GM10266 (cell line): ENCODE data around the gene PTPRR.

Source experiments
- DNase-seq: peaks from one replicate; pipeline ENCODE4 v3.0.0; 2012; ENCODE audit errors: extremely low spot score
- TF ChIP-seq, protein P1 (sequence below): IDR thresholded peaks from 2 replicates; pipeline ENCODE4 v1.5.1; 2012; ENCODE audit warnings: mild to moderate bottlenecking, low read depth; ENCODE audit not compliant: control insufficient read depth, insufficient read depth; ENCODE audit errors: missing control alignments

The PTPRR gene

GRCh38 chr12:70648831-70649230 is 271.7 kb downstream of the PTPRR start:
- TF ChIP-seq, protein P1, sequence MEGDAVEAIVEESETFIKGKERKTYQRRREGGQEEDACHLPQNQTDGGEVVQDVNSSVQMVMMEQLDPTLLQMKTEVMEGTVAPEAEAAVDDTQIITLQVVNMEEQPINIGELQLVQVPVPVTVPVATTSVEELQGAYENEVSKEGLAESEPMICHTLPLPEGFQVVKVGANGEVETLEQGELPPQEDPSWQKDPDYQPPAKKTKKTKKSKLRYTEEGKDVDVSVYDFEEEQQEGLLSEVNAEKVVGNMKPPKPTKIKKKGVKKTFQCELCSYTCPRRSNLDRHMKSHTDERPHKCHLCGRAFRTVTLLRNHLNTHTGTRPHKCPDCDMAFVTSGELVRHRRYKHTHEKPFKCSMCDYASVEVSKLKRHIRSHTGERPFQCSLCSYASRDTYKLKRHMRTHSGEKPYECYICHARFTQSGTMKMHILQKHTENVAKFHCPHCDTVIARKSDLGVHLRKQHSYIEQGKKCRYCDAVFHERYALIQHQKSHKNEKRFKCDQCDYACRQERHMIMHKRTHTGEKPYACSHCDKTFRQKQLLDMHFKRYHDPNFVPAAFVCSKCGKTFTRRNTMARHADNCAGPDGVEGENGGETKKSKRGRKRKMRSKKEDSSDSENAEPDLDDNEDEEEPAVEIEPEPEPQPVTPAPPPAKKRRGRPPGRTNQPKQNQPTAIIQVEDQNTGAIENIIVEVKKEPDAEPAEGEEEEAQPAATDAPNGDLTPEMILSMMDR: no peak

GRCh38 chr12:70648191-70648590 is 272.3 kb downstream of the PTPRR start:
- no peak for DNase-seq
- TF ChIP-seq, protein P1: no peak

More at GRCh38 chr12:70648831-70649230, 271.7 kb downstream of the PTPRR start:
- DNase-seq: no peak

DNA sequence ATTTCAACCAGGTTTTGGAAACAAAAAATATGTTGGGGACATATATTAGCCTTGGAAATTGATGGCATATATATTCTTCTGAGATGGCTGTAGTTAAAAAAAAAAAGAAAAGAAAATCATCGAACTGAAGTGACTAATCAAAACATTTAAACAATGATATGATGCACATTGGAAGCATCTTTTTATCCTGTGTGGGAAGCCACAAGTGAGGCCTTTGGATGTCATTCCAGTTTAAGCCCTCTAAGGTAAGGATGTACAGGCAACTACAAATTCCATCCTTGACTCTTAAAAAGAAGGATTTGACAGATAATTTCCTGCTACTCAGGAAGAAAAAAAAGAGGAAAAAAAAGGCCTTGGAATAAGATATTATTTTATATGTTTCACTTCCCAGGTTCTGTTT is 273.7 kb downstream of the PTPRR start:
- TF ChIP-seq, protein P1: no peak
- DNase-seq: no peak

DNA sequence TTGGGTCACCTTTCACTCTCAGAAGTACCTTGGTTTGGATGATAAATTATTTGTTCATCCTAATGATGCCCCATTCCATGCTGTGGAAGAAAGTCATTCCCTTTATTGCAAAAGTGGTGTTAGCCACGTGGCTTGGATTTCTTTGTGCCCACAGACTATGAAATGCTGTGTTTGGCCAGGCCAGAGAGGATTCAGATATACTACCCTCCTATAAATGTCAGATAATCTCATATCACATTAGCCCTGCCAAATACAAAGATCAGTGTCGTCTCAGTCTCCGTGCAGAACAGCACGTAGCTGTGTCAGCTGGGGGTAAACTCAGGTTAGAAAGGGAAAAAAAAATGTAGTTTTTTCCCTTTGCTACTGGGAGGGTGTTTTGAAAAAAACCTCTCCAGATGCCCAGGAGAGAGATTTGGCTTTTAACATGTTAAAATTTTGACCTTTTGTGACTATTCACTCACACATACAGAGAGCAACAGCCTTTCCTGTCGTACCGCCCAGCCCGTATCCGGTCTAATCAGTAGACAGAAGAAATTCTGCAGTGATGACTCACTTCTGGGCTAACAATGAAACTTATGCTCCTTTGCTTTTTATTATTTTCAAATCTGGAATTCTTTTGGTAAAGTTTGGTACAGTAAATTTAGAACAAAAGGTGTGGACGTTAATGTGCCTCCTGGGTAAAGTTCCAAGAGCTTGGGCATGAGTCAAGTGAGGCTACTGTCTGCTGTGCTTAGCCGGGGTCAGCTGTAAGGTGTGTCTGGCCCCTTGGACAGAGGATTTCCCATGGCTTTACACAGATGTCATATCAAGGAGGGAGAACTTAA is 274.8 kb downstream of the PTPRR start:
- TF ChIP-seq, protein P1: no peak
- DNase-seq: no peak

GRCh38 chr12:70644861-70645260 is 275.7 kb downstream of the PTPRR start:
- DNase-seq: no peak
- TF ChIP-seq, protein P1: no peak

GRCh38 chr12:70643939-70644338 is 276.6 kb downstream of the PTPRR start:
- no peak for DNase-seq
- TF ChIP-seq, protein P1: no peak

- TF ChIP-seq, protein P1: no peak
- no peak for DNase-seq
These were observed 278.8 kb downstream of the PTPRR start for GRCh38 chr12:70641691-70642090.
